Measurements from ENCODE around the gene NAT14. TPM values are rescaled to one million over a fixed set of nuclear protein-coding genes. Genes with fewer than 3 reads are reported as not detected.

NAT14 gene
- total RNA-seq, 2 experiments from 2014 or later = 10.5 to 14.7 TPM

DNA sequence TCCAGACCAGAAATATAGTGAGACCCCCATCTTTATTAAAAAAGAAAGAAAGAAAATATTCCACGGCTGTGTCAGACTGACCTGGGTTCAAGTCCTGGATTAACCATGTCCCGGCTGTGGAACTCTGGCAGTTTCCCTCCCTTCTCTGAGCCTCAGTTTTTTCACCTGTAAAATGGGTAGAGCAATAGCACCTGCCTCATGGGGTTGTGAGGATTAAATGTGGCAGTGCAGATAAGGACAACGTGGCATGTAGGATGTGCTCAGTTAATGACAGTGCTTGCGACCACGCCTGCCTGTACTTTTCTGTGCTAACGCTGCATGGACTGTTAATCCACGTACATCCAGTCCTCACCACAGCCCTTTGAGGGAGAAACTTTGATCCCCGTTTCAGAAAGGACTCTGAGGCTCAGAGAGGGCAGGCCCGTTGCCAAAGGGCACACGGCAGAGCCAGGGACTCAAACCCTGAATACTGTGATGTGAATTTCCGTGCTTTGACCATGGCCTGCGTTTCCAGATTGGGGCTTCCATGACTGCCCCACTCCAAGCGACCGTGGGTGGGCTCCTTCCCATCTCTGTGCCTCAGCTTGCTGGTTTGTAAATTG lies 35.8 kb downstream of the NAT14 start:
- Mint-ChIP-seq H3K27ac (no peak overlapping the region), H3K27me3 (no peaks in the 10 kb centered on the region), H3K9me3 (no peaks in the 10 kb centered on the region), H3K4me3 (no peak overlapping the region), H3K36me3 (ENCODE audit: low read depth) (no peaks in the 10 kb centered on the region), H3K4me1 (ENCODE audit: low read depth) (peaks cover 4% of the 10 kb centered on the region)
- no peak overlapping the region for H3K27ac ChIP-seq (ENCODE audit: low read depth in 1 of 2, low read length in 2 of 2)
- POLR2A ChIA-PET = no interaction called here
- H3K27me3 ChIP-seq (ENCODE audit: control insufficient read depth in 1 of 2, insufficient read depth in 2 of 2, low read length in 2 of 2) = no peaks in the 10 kb centered on the region
- no peaks in the 10 kb centered on the region for H3K36me3 ChIP-seq (ENCODE audit: insufficient read depth, low read length)
- no peaks in the 10 kb centered on the region for H3K9me3 ChIP-seq (ENCODE audit: control insufficient read depth in 1 of 2, insufficient read depth in 1 of 2, low read length in 2 of 2)
- peaks cover 11% of the 10 kb centered on the region for H3K4me1 ChIP-seq (ENCODE audit: insufficient read depth, low read length)
- no peak for ATAC-seq (ENCODE audit: poor library complexity)
- CTCF ChIA-PET = no interaction called here
- intact Hi-C loops (cut with DNase I, micrococcal nuclease) = no loop called here
- H3K4me3 ChIP-seq (ENCODE audit: low read length) = no peak overlapping the region
- no peak for DNase-seq
- TF ChIP-seq, protein P1, sequence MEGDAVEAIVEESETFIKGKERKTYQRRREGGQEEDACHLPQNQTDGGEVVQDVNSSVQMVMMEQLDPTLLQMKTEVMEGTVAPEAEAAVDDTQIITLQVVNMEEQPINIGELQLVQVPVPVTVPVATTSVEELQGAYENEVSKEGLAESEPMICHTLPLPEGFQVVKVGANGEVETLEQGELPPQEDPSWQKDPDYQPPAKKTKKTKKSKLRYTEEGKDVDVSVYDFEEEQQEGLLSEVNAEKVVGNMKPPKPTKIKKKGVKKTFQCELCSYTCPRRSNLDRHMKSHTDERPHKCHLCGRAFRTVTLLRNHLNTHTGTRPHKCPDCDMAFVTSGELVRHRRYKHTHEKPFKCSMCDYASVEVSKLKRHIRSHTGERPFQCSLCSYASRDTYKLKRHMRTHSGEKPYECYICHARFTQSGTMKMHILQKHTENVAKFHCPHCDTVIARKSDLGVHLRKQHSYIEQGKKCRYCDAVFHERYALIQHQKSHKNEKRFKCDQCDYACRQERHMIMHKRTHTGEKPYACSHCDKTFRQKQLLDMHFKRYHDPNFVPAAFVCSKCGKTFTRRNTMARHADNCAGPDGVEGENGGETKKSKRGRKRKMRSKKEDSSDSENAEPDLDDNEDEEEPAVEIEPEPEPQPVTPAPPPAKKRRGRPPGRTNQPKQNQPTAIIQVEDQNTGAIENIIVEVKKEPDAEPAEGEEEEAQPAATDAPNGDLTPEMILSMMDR (IDR thresholded peaks at IDR 0.05) = no peak

DNA sequence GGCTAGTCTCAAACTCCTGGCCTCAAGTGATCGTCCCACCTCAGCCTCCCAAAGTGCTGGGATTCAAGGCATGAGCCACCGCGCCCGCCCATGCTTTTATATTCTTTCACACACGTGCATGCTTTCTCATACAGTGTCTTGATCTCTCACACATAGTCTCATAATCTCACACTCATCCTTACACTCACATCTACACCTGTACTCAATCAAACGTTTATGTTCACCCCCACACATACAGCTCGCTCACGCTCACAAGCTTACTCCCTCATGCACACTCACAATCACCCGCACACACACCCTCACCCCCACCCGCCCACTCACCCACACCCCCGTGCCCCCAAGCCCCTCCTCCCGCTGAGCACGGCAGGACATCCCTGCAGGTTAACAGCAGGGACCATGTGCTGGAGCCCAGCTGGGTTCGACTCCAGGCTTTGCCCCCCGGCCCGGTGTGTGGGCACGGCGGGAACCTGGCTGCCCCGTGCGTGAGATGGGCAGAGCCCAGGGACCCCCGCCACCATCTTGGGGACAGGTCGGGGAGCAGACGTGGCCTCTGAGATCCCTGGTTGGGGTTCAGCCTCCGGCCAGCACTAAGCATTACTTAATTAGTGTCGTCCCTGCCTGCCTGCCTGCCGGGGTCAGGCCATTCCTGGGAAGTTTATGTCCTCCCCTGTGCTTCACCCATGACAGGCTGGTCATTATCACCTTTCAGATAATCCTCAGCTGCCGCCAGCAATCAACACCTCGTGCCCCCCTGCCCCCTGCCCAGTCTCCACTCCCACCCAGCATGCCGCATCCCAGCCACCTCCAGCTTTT lies 40.5 kb downstream of the NAT14 start:
- no peak overlapping the region for H3K27ac Mint-ChIP-seq
- POLR2A ChIA-PET = interaction anchor here (1.2 to 1.5 kb wide), 4 partner anchors 74 to 109 kb away, joined by 3 to 5 read pairs (median 4); partner anchors contain the start of genes FIZ1, ZNF784 and ZNF865

More for the DNA sequence above, 40.5 kb downstream of the NAT14 start:
- intact Hi-C loops (cut with DNase I, micrococcal nuclease) = no loop called here
- no peaks in the 10 kb centered on the region for H3K9me3 ChIP-seq (ENCODE audit: control insufficient read depth in 1 of 2, insufficient read depth in 1 of 2, low read length in 2 of 2)
- no peak for ATAC-seq (ENCODE audit: poor library complexity)
- no peaks in the 10 kb centered on the region for H3K4me1 ChIP-seq (ENCODE audit: insufficient read depth, low read length)
- Mint-ChIP-seq H3K4me1 (ENCODE audit: low read depth) (no peaks in the 10 kb centered on the region), H3K4me3 (no peak overlapping the region), H3K27me3 (no peaks in the 10 kb centered on the region), H3K36me3 (ENCODE audit: low read depth) (no peaks in the 10 kb centered on the region), H3K9me3 (no peaks in the 10 kb centered on the region)
- H3K36me3 ChIP-seq (ENCODE audit: insufficient read depth, low read length) = no peaks in the 10 kb centered on the region
- H3K4me3 ChIP-seq (ENCODE audit: low read length) = no peak overlapping the region
- no peak overlapping the region for H3K27ac ChIP-seq (ENCODE audit: low read depth in 1 of 2, low read length in 2 of 2)
- H3K27me3 ChIP-seq (ENCODE audit: control insufficient read depth in 1 of 2, insufficient read depth in 2 of 2, low read length in 2 of 2) = no peaks in the 10 kb centered on the region
- TF ChIP-seq, protein P1 (IDR thresholded peaks at IDR 0.05) = no peak
- DNase-seq = no peak
- CTCF ChIA-PET = no interaction called here
